ENCODE data around the gene MPV17L2. TPM values are rescaled to one million over a fixed set of nuclear protein-coding genes. Genes with fewer than 3 reads are reported as not detected.

Gene MPV17L2
- total and polyA plus RNA-seq, 10 of the 15 experiments (the other 5 are each of a cell fraction or from before 2014, with no cell fraction given), result 5.1 to 57.2 (median 22.9) TPM

- TF ChIP-seq ZBTB33 (IDR thresholded peaks at IDR 0.05) (no peak), TCF12 (IDR thresholded peaks at IDR 0.05; ENCODE audit: low read depth, low read length) (no peak), ZSCAN29 (IDR thresholded peaks at IDR 0.05) (no peak), CREM (IDR thresholded peaks at IDR 0.05; ENCODE audit: low read depth) (no peak), ASH2L (IDR thresholded peaks at IDR 0.05; ENCODE audit: borderline replicate concordance, low read depth) (no peak), JUNB (IDR thresholded peaks at IDR 0.05) (no peak), CBX5 (IDR thresholded peaks at IDR 0.05; ENCODE audit: low read depth) (no peak), STAT1 (conservative IDR thresholded peaks at IDR 0.05) (no peak), MAX (IDR thresholded peaks at IDR 0.05; ENCODE audit: low read depth, low read length) (no peak), POLR2AphosphoS2 (IDR thresholded peaks at IDR 0.05; ENCODE audit: low read depth, low read length) (no peak), IRF4 (IDR thresholded peaks at IDR 0.05; ENCODE audit: low read depth, low read length) (no peak), ZNF217 (IDR thresholded peaks at IDR 0.05) (no peak), EZH2 (IDR thresholded peaks at IDR 0.05; ENCODE audit: borderline replicate concordance, control insufficient read depth, low read depth, low read length) (no peak), MEF2B (IDR thresholded peaks at IDR 0.05; ENCODE audit: partially characterized antibody, poor library complexity, severe bottlenecking) (no peak), SIN3A (IDR thresholded peaks at IDR 0.05; ENCODE audit: low read depth, low read length) (no peak), CEBPB (IDR thresholded peaks at IDR 0.05; ENCODE audit: borderline replicate concordance in 1 of 2, low read depth in 2 of 2, low read length in 2 of 2) (no peak)
- TF ChIP-seq, protein P1, sequence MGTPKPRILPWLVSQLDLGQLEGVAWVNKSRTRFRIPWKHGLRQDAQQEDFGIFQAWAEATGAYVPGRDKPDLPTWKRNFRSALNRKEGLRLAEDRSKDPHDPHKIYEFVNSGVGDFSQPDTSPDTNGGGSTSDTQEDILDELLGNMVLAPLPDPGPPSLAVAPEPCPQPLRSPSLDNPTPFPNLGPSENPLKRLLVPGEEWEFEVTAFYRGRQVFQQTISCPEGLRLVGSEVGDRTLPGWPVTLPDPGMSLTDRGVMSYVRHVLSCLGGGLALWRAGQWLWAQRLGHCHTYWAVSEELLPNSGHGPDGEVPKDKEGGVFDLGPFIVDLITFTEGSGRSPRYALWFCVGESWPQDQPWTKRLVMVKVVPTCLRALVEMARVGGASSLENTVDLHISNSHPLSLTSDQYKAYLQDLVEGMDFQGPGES (IDR thresholded peaks at IDR 0.05), result no peak
- RAD21 ChIA-PET (ENCODE audit: unreplicated experiment), result no interaction called here
- Histone ChIP-seq H3K27ac (ENCODE audit: control insufficient read depth, insufficient read depth) (no peak overlapping the region), H3K9ac (ENCODE audit: control insufficient read depth, insufficient read depth, low read length) (no peak overlapping the region), H2AFZ (ENCODE audit: control insufficient read depth, low read depth, low read length) (no peak overlapping the region), H4K20me1 (ENCODE audit: control insufficient read depth, insufficient read depth) (no peaks in the 10 kb centered on the region), H3K4me1 (ENCODE audit: control insufficient read depth, insufficient read depth, low read length) (peaks cover 19% of the 10 kb centered on the region), H3K4me3 (no peak overlapping the region), H3K36me3 (ENCODE audit: control insufficient read depth in 2 of 2, insufficient read depth in 2 of 2, low read length in 1 of 2) (no peaks in the 10 kb centered on the region), H3K9me3 (replicated peaks; ENCODE audit: control insufficient read depth, insufficient read depth, low read length) (no peaks in the 10 kb centered on the region; the same call in 2 of the 3 replicates), H3K27me3 (replicated peaks in 1 of 2; ENCODE audit: control insufficient read depth in 2 of 2, insufficient read depth in 2 of 2, low read length in 1 of 2) (peaks cover 0 to 3% of the 10 kb centered on the region in 2 experiments; a peak in 2 of 4 replicates), H3K4me2 (ENCODE audit: control insufficient read depth, insufficient read depth) (no peak overlapping the region; the same call in 1 of the 2 replicates), H3K79me2 (ENCODE audit: control insufficient read depth, insufficient read depth, low read length) (no peaks in the 10 kb centered on the region)
- CTCF ChIA-PET, result no interaction called here
- intact Hi-C loops (cut with micrococcal nuclease; ENCODE audit: unreplicated experiment) (no loop called here), in situ Hi-C loops (cut with MboI) (no loop called here)
- BruUV-seq (replicated peaks), result no TSS peak
- ATAC-seq (peak; percentile 26), DNase-seq (ENCODE audit: low read depth, low spot score) (no peak), FAIRE-seq (no peak)
- SMC1A ChIA-PET (ENCODE audit: uncharacterized antibody, unreplicated experiment), result no interaction called here
- 61% methylated on average over 16 of the region's 18 CpGs for WGBS (ENCODE audit: insufficient coverage, insufficient replicate concordance, low lambda C conversion rate, missing lambda C conversion rate)
- POLR2A ChIA-PET, result interaction anchor here (0.7 to 1.4 kb wide), 2 partner anchors 22 to 44 kb away, joined by 5 to 8 read pairs; no protein-coding TSS in a partner anchor
These were observed 34.1 kb downstream of the MPV17L2 start for GRCh38 chr19:18226956-18227780.

All from GM12878 (cell line).